GM19328 (cell line): ENCODE results near the gene ACACB.
"Not testable (repeated sequence)": the region's sequence is repeated elsewhere in the genome, so short reads cannot be mapped to it uniquely, and the experiment has no call there.

Experiments
- ATAC-seq: cut with Tn5 transposase; IDR thresholded peaks from one replicate; pipeline ENCODE4 v1.9.1; 2021; ENCODE audit warnings: mild to moderate bottlenecking, moderate library complexity; ENCODE audit not compliant: unreplicated experiment

The ACACB gene

GRCh38 chr12:109170324-109170723 is 53.9 kb downstream of the ACACB start:
- no peak for ATAC-seq

- ATAC-seq = not testable (repeated sequence)
Observed at GRCh38 chr12:109172787-109173186, 56.4 kb downstream of the ACACB start.

DNA sequence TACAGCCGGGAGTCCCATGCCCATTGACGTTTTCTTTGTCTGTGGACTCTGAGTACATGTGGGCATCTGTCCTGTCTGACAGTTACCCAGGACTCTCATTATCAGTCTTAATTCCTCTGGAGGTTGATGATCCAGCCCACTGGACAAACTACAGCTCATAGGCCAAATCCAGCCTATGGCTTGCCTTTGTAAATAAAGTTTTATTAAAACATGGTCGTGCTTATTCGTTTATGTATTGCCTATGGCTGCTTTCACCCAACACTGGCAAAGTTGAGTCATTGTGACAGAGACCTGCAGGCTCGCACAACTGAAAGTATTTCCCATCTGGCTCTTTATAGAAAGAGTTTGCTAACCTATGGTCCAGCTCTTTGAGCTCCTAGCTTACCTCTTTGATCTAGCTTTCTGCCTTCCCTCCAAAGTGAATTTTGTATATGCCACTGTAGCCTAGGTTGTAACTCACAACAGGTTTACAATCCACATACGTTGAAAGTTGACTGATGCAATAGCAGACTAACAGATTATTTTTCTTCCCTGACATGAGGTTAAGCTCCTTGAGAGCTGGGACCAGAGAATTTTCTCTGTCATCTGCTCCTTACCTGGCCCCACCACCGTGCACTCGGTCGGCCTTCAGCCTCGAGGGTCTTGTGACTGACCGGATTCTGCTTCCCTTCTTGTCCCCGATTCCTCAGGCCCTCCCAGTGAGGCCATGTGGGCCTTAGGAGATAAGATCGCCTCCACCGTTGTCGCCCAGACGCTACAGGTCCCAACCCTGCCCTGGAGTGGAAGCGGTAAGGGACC is 57.3 kb downstream of the ACACB start:
- no peak for ATAC-seq

DNA sequence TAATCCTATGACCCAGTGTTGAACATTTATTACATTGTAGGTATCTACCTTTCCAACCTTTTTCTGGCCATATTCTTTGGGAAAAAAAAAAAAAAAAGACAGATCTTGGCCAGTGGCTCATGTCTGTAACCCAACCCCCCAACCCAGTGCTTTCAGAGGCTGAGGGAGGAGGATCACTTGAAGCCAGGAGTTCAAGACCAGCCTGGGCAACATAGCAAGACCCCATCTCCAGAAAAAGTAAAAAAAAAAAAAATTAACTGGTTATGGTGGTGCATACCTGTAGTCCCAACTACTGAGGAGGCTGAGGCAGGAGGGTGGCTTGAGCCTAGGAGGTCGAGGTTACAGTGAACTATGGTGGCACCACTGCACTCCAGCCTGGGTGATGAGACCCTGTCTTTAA is 58.1 kb downstream of the ACACB start:
- ATAC-seq = no peak

GRCh38 chr12:109178532-109178931 is 62.1 kb downstream of the ACACB start:
- no peak for ATAC-seq

DNA sequence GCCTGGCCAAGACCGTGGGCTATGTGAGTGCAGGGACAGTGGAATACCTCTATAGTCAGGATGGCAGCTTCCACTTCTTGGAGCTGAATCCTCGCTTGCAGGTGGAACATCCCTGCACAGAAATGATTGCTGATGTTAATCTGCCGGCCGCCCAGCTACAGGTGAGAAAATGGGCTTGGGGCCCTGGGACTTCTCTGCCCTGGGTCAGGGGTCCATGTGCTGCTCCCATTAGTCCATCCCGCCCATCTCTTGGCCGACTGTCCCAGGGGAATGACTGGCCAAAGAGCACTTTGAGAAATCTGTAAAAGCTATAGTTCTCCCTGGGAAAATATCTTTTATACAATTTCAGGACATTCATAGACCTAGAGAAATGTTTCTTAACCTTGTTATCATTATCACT is 63.5 kb downstream of the ACACB start:
- ATAC-seq = no peak

- ATAC-seq = no peak
Observed at GRCh38 chr12:109182041-109182839, 65.9 kb downstream of the ACACB start.

DNA sequence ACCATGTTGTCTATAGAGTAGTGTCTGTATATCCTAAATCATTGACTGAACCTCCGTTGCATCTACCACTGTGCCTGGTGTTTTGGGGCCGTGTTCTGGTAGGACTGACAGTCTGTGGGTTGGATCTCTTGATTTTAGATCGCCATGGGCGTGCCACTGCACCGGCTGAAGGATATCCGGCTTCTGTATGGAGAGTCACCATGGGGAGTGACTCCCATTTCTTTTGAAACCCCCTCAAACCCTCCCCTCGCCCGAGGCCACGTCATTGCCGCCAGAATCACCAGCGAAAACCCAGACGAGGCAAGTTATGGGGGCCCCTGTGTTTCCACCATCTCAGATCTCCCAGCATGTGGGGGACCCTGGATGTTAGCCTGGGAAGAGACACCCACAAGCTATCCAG is 69.1 kb downstream of the ACACB start:
- ATAC-seq = no peak

DNA sequence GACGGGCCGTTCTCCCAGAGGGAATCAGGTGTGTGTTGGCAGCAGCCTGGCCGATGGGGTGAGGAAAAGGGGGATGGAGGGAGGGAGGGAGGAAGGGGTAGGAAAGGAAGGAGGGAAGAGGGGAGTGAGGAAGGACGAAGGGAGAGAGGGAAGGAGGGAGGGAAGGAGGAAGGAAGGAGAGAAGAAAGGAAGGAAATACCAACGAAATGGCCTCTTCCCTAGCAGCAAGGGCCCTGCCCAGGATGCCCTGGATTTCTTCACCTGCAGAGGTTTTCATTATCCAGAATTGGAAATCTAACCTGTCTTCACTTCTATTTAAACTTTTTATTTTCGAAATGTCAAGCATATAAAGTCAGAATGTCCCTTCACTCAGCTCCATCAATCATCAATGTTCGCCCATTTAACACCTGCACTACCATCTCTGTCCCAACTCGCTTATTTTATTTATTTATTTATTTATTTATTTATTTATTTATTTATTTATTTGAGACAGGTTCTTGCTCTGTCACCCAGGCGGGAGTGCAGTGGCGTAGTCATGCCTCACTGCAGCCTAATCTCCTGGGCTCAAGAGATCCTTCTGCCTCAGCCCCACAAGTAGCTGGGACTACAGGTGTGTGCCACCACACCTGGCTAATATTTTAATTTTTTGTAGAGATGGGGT is 70.7 kb downstream of the ACACB start:
- no peak for ATAC-seq

DNA sequence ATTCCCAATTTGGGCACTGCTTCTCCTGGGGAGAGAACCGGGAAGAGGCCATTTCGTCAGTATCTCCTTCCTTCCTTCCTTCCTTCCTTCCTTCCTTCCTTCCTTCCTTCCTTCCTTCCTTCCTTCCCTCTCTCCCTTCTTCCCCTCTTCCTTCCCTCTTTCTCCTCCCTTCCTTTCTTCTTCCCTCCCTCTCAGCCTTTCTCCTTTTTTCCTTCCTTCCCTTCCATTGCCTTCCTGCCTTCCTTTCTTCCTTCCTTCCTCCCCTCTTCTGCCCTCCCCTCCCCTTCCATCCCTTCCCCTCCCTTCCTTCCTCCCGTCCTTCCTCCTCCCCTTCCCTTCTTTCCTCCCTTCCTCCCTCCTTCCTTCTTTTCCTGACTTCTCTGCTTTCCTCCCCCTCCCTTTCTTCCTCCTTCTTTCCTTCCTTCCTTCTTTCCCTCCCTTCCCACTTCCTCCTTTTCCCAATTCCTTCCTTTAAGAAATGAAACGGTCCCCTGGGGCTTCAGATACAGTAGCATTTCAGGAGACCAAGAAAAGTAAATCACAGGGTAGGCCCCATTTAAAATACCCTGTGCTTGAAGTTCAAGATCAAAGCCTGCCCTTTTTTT is 71.8 kb downstream of the ACACB start:
- ATAC-seq = no peak

- ATAC-seq = no peak
Observed at GRCh38 chr12:109189291-109189690, 72.9 kb downstream of the ACACB start.

DNA sequence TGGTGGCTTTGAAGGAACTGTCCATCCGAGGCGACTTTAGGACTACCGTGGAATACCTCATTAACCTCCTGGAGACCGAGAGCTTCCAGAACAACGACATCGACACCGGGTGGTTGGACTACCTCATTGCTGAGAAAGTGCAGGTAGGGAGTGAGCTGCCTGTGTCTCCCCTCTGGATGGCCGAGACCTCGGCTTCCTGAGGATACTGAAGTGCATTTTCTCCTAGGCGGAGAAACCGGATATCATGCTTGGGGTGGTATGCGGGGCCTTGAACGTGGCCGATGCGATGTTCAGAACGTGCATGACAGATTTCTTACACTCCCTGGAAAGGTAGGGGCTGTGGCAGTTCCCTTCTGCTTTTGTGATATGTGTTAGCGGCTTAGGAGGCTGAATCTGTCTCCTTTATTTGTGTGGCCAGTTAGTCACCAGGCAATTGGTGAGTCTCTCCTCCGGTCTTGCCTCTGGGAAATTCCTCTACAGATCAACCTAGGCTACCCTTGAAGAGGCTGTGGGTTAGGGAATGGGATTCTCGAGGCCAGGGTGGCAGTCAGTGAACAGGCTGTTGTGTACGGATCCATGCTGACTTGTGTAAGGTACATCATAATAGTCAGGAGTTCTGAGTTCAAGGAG is 75.3 kb downstream of the ACACB start:
- ATAC-seq = no peak

DNA sequence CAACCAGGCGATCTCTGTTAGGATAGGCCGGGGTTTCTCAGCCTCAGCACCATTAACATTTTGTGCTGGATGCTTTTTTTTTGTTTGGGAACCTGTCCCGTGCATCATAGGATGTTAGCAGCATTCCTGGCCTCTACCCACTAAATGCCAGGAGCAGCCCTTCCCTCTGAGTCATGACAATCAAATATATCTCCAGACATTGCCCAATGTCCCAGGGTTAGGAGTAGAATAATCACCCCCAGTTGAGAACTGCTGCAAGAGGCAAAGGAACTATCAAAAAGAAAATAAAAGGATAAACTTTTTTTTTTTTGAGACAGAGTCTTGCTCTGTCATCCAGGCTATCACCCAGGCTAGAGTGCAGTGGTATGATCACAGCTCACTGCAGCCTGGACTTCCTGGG is 76.0 kb downstream of the ACACB start:
- no peak for ATAC-seq

GRCh38 chr12:109193896-109194295 is 77.5 kb downstream of the ACACB start:
- ATAC-seq = no peak

- no peak for ATAC-seq
Observed at GRCh38 chr12:109196332-109196731, 79.9 kb downstream of the ACACB start.

GRCh38 chr12:109197327-109197726 is 80.9 kb downstream of the ACACB start:
- ATAC-seq = no peak

DNA sequence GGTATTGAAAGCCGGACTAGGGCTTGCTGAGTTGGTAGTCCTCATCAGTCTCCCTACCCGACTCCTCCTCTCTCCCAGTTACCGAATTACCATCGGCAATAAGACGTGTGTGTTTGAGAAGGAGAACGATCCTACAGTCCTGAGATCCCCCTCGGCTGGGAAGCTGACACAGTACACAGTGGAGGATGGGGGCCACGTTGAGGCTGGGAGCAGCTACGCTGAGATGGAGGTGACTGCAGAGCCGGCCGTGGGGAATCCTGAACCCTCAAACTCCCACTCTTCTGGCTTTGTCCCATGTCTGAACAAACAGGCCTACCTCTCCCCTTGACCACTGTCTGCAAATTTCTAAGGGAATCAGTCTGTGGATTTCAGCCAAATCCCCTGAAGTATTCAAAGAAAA is 82.9 kb downstream of the ACACB start:
- ATAC-seq = no peak

GRCh38 chr12:109200825-109201495 is 84.6 kb downstream of the ACACB start:
- no peak for ATAC-seq

DNA sequence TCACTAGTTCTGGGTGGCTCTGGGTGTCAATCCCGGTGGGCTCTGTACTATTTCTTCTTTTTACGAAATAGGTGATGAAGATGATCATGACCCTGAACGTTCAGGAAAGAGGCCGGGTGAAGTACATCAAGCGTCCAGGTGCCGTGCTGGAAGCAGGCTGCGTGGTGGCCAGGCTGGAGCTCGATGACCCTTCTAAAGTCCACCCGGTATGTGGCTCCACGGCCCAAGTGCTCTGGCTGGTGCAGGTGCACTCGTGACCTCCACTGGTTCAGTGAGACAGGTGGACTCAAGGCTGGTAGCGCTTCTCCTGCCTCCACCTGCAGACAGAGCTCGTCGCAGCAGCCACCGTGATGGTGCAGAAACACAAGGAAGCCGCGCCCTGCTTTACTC is 85.1 kb downstream of the ACACB start:
- ATAC-seq = no peak

DNA sequence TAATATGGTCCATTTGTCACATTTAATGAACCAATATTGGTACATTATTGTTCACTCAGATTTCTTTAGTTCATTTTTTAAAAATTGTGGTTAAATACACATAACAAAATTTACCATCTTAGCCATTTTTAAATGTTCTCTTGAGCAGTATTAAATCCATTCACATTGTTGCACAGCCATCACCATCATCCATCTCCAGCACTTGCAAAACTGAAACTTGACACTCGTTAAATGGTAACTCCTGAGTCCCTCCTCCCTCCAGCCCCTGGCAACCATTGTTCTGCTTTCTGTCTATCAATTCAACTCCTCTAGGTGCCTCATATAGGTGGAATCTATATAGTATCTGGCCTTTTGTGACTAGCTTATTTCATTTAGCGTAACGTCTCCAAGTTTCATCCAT is 86.4 kb downstream of the ACACB start:
- no peak for ATAC-seq
